Measurements from ENCODE around the gene OXTR.
A peak's percentile ranks its signal among the peaks of the same experiment; 100 is the strongest.
"Not testable (repeated sequence)": the region's sequence is repeated elsewhere in the genome, so short reads cannot be mapped to it uniquely, and the experiment has no call there.

The OXTR gene

DNA sequence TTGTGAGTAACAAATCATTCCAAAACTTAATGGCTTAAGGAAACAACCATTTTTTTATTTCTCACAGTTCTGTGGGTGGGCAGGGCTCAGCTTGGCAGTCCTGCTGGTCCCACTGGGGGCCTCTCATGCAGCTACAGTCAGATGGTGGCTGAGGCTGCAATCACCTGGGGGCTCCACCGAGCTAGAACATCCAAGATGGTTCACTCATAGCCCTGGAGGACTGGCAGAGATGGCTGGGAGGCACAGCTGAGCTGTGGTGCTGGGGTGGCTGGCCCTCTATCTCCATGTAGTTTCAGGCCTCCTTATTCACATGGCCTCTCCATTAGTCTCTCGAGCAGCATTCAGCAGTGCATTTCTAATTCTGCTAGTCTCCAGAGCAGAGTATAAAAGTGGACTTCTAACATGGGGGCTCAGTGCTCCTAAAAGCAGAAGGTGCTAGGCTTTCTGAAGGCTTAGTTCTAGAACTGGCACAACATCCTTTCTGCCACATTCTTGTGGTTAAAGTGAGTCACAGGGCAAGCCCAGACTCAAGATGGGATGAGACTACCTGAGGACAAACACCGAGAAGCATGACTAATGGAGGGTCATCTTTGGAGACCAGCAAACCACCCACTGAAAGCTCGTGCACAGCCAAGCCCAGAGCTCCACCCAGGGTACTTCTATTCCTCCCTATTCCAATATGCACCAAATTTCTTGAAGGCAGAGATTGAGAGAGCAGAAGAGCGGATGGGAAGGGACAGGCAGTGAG is 29.5 kb downstream of the OXTR start:
- no peak for DNase-seq

- DNase-seq = no peak
Observed at GRCh38 chr3:8738639-8739038, 30.8 kb downstream of the OXTR start.

GRCh38 chr3:8737823-8738222 is 31.6 kb downstream of the OXTR start:
- DNase-seq = no peak

- DNase-seq = no peak
Observed at GRCh38 chr3:8737301-8737700, 32.1 kb downstream of the OXTR start.

GRCh38 chr3:8736436-8736835 is 33.0 kb downstream of the OXTR start:
- DNase-seq = no peak

GRCh38 chr3:8734908-8735307 is 34.5 kb downstream of the OXTR start:
- no peak for DNase-seq

- no peak for DNase-seq
Observed at GRCh38 chr3:8734137-8734878, 35.1 kb downstream of the OXTR start.

GRCh38 chr3:8733332-8734094 is 35.9 kb downstream of the OXTR start, which contains the start of gene CAV3:
Gene CAV3 (plus strand): TSS chr3:8733802. CDS start chr3:8733877, 75 bp downstream.
- DNase-seq = no peak

GRCh38 chr3:8732413-8732812 is 37.0 kb downstream of the OXTR start:
- no peak for DNase-seq

GRCh38 chr3:8730656-8731055 is 38.8 kb downstream of the OXTR start:
- DNase-seq = no peak

- DNase-seq = no peak
Observed at GRCh38 chr3:8729479-8729878, 39.9 kb downstream of the OXTR start.

GRCh38 chr3:8727605-8728512 is 41.6 kb downstream of the OXTR start:
- DNase-seq = no peak

- DNase-seq = no peak
Observed at GRCh38 chr3:8724108-8724752, 45.2 kb downstream of the OXTR start.

DNA sequence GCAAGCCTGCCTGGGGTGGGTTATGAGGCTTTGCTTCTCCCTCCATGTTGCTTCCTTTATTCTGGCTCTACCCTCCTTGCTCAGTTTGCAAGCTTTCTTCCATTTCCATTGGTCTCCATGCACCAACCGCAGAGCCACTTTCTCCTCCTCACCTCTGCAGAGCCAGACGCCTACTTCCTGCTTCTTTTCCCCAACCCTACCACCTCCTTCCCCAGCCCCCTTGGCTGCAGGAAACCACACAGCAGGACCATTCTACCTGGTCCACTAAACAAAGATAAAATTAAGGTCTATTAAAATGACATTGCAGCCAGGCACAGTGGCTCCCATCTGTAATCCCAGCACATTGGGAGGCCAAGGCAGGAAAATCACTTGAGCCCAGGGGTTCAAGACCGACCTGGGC is 45.8 kb downstream of the OXTR start:
- DNase-seq = no peak

DNA sequence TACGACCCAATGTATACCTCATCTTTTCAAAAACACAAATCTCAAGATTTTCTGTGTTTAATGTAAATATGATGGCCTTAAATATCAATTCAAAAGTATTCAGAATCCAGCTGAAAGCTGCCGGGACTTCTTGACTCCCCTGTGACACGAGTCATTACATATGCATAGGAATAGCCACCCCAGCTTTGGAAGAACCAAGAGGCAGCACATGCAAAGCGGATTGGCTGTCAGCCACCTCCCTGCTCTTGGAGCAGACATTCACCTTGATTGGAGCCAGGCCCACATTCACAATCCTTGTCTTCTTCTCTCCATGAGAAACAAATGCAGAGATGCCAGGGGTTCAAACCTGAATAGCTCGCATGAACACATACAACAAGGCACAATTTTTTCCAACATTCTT is 46.6 kb downstream of the OXTR start:
- DNase-seq = no peak

DNA sequence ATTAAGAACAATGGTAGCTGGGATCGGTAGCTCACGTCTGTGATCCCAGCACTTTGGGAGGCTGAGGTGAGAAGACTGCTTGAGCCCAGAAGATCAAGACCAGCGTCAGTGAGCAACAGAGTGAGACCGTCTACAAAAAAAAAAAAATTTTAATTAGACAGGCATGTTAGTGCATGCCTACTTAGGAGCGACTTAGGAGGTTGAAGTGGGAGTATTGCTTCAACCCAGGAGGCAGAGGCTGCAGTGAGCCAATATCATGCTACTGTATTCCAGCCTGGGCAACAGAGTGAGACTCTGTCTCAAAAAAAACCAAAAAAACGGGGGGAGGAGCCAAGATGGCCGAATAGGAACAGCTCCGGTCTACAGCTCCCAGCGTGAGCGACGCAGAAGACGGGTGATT is 53.7 kb downstream of the OXTR start:
- not testable (repeated sequence) for DNase-seq

DNA sequence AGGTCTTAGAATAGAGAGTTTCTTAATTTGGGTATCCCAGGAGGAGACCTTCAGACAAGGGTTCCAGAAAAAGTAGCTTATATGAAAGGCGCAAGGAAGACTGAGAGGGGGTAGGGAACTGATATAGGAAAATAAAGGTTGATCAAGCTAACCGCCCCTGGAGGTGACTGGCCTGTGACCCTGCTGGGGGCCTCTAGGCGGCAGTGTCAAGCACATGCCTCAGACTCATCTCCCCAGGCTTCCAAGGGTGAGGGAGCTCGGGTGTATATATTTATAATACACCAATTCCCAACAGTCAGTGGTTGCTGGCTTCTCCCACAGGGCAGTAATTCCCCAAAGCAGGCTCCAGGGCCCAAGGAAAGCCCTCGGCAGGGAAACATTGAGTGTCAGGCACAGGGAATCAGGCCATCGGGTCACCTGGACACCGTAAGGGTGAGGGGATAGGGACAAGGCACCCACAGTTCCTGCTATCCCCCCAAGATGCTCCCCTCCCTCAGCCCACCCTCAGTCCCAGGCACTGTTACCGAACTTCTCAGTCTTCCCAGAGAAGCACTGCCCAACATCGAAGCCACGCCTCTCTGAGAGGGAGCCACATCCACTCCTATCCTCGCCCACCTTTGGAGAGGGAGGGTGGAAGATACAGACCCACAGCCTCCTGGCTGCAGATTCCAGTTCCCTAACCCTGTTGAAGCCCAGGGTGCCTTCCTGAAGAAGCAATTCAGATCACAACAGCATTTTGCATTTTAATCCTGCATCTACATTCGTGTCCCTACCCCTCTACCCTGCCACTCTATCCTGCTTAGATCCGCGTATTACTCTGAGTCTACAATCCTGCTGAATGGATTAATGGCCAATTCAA is 55.3 kb downstream of the OXTR start:
- peak in 1 of 4 experiments; percentile 10 for DNase-seq

DNA sequence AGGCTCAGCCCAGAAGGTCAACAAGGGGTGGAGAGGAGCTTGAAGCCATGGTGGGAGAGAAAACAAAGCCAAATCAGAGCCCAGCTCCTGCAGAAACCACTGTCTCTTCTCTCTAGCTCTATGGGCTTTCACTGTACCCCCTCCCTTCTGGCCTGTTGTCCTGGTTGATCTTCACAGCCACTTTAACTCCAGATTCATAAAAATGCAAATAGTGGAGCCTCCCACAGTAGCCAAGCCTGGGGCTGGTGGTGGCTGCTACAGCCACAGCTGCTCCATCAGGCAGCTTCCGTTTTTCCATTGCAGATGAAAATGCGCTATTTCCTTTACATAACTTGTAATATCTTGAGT is 56.5 kb downstream of the OXTR start:
- DNase-seq = no peak

- no peak for DNase-seq
Observed at GRCh38 chr3:8712045-8712907, 57.1 kb downstream of the OXTR start.

All from suppressor macrophage (primary cell).